Gastroesophageal sphincter (tissue), 3 donors: ENCODE data around the gene AP2B1.

Experiments
- EP300 ChIP-seq: sonication (generic); formaldehyde crosslinking; IDR thresholded peaks from one replicate; pipeline ENCODE4 v1.6.1; 2017; ENCODE audit warnings: antibody characterized with exemption, mild to moderate bottlenecking
- POLR2A ChIP-seq, 2 donors: fragments of 450-650 bp; IDR thresholded peaks; one replicate each; pipeline ENCODE4 v1.6.1; 2017; ENCODE audit warnings: antibody characterized with exemption in 2 of 2, mild to moderate bottlenecking in 2 of 2, moderate library complexity in 1 of 2
- TF ChIP-seq, protein P1 (sequence below), 4 experiments: fragments of 200-600 bp in 2 of 4; fragments of 450-650 bp in 2 of 4; sonication (generic) in 1 of 4; IDR thresholded peaks; one replicate each; pipeline ENCODE4 v1.5.1; 2017 to 2019; ENCODE audit warnings: antibody characterized with exemption in 4 of 4, mild to moderate bottlenecking in 2 of 4, moderate library complexity in 2 of 4

DNA sequence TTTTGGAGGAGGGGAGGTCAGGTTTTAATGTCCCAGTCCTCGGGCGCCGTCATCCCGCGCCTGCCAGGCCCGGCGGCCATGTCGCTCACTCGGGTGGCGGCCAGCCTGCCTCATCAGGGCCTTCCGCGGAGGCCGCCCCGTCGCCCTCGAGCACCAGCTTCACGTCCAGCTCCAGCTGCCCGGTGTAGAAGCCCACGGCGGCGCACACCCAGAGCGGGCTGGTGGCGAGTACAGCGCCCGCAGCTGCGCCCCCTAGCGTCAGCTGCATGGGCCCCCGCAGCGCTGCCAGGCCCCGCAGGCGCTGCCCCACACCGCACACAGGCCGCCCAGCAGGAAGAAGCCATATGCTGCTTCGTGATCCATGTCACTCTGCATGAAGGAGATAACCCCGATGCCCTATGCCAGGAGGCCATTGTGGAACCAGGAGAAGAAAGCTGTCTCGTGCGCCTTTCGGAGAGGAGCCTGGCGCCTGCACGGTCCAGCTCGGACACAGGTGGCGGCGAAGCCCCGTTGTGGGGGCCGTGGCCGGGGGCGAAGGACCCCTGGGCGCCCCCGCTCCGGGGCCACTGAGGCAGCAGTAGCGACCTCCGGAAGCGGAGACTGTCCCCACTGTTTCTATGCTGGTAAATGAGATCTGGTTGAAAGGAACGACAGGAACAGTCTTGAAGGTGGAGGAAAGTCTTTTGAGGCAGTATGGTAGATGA lies 9.6 kb downstream of the AP2B1 start:
- TF ChIP-seq, protein P1, sequence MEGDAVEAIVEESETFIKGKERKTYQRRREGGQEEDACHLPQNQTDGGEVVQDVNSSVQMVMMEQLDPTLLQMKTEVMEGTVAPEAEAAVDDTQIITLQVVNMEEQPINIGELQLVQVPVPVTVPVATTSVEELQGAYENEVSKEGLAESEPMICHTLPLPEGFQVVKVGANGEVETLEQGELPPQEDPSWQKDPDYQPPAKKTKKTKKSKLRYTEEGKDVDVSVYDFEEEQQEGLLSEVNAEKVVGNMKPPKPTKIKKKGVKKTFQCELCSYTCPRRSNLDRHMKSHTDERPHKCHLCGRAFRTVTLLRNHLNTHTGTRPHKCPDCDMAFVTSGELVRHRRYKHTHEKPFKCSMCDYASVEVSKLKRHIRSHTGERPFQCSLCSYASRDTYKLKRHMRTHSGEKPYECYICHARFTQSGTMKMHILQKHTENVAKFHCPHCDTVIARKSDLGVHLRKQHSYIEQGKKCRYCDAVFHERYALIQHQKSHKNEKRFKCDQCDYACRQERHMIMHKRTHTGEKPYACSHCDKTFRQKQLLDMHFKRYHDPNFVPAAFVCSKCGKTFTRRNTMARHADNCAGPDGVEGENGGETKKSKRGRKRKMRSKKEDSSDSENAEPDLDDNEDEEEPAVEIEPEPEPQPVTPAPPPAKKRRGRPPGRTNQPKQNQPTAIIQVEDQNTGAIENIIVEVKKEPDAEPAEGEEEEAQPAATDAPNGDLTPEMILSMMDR (IDR thresholded peaks at IDR 0.05): no peak
- no peak for TF ChIP-seq EP300
- no peak for TF ChIP-seq POLR2A (IDR thresholded peaks at IDR 0.05)
